Upper lobe of right lung (tissue), 1 donor: ENCODE measurements around the gene PRSS38. TPM values are rescaled to one million over a fixed set of nuclear protein-coding genes. Genes with fewer than 3 reads are reported as not detected.
A peak's percentile ranks its signal among the peaks of the same experiment; 100 is the strongest.
"Not testable (repeated sequence)": the region's sequence is repeated elsewhere in the genome, so short reads cannot be mapped to it uniquely, and the experiment has no call there.

Experiments
- ATAC-seq: fragments of 200-7000 bp; cut with Tn5 transposase; one replicate; pipeline ENCODE4 v1.9.1; 2020; ENCODE audit warnings: mild to moderate bottlenecking, moderate library complexity
- DNase-seq: peaks from one replicate; pipeline ENCODE4 v3.0.0-alpha.2; 2020
- H3K27ac ChIP-seq: fragments of 200-600 bp; one replicate; pipeline ENCODE4 v1.8.0; 2022
- H3K27me3 ChIP-seq: fragments of 200-600 bp; one replicate; pipeline ENCODE4 v1.8.0; 2022; ENCODE audit warnings: mild to moderate bottlenecking
- H3K36me3 ChIP-seq: fragments of 200-600 bp; one replicate; pipeline ENCODE4 v1.8.0; 2022
- H3K4me1 ChIP-seq: fragments of 200-600 bp; one replicate; pipeline ENCODE4 v1.8.0; 2022
- H3K4me3 ChIP-seq: fragments of 200-600 bp; one replicate; pipeline ENCODE4 v1.8.0; 2022; ENCODE audit warnings: mild to moderate bottlenecking
- H3K9me3 ChIP-seq: fragments of 200-600 bp; one replicate; pipeline ENCODE4 v1.8.0; 2022
- CTCF ChIP-seq: fragments of 200-600 bp; IDR thresholded peaks from one replicate; pipeline ENCODE4 v1.8.0; 2022; ENCODE audit warnings: antibody characterized with exemption
- intact Hi-C: fragments of 100-400 bp; cut with DNase I; formaldehyde crosslinking; loops from one replicate; pipeline ENCODE4 v1.11.0; 2022
- total RNA-seq: library from RNA; stranded (reverse); fragmentation: NEBNext Ultra II Directional; extraction: Animal tissue kit (Norgen Biotek cat#: 25700); gene quantifications from one replicate; pipeline ENCODE4 v1.2.1, GENCODE V29; 2021
- donor health status: DM: no; HTN: yes; CAD: no; lungs with severe emphysema.

Gene PRSS38
- total RNA-seq, 1 donor from 2014 or later = not detected

GRCh38 chr1:227845519-227845918 is 30.0 kb downstream of the PRSS38 start:
- no peak for DNase-seq
- Histone ChIP-seq H3K9me3 (no peaks in the 10 kb centered on the region), H3K4me1 (no peaks in the 10 kb centered on the region), H3K27me3 (peaks cover 5% of the 10 kb centered on the region), H3K36me3 (no peaks in the 10 kb centered on the region), H3K27ac (no peak overlapping the region), H3K4me3 (no peak overlapping the region)
- no peak for TF ChIP-seq CTCF
- intact Hi-C loops = no loop called here
- ATAC-seq = peak; percentile 33

- Histone ChIP-seq H3K27ac (no peak overlapping the region), H3K27me3 (peaks cover 5% of the 10 kb centered on the region), H3K4me1 (no peaks in the 10 kb centered on the region), H3K36me3 (no peaks in the 10 kb centered on the region), H3K9me3 (no peaks in the 10 kb centered on the region), H3K4me3 (no peak overlapping the region)
- intact Hi-C loops = no loop called here
- no peak for TF ChIP-seq CTCF
- ATAC-seq (no peak), DNase-seq (no peak)
These were observed 30.9 kb downstream of the PRSS38 start for GRCh38 chr1:227846265-227846858.

- H3K4me3 ChIP-seq, intact Hi-C loops, H3K4me1 ChIP-seq, ATAC-seq, DNase-seq, H3K27ac ChIP-seq, H3K36me3 ChIP-seq, H3K27me3 ChIP-seq, H3K9me3 ChIP-seq: not testable (repeated sequence)
These were observed 31.6 kb downstream of the PRSS38 start for GRCh38 chr1:227847046-227847445.

- H3K27me3 ChIP-seq = peaks cover 5% of the 10 kb centered on the region
- H3K27ac ChIP-seq = no peak overlapping the region
- DNase-seq (no peak), ATAC-seq (no peak)
- H3K9me3 ChIP-seq = no peaks in the 10 kb centered on the region
- H3K4me3 ChIP-seq = no peak overlapping the region
- intact Hi-C loops = no loop called here
- no peaks in the 10 kb centered on the region for H3K4me1 ChIP-seq
- H3K36me3 ChIP-seq = no peaks in the 10 kb centered on the region
- no peak for TF ChIP-seq CTCF
These were observed 33.0 kb downstream of the PRSS38 start for GRCh38 chr1:227848430-227848932.

- DNase-seq (no peak), ATAC-seq (no peak)
- H3K27ac ChIP-seq = no peak overlapping the region
- no peak for TF ChIP-seq CTCF
- H3K27me3 ChIP-seq = peaks cover 5% of the 10 kb centered on the region
- H3K4me1 ChIP-seq = no peaks in the 10 kb centered on the region
- H3K36me3 ChIP-seq = no peaks in the 10 kb centered on the region
- no peak overlapping the region for H3K4me3 ChIP-seq
- H3K9me3 ChIP-seq = no peaks in the 10 kb centered on the region
- intact Hi-C loops = no loop called here
These were observed 33.8 kb downstream of the PRSS38 start for GRCh38 chr1:227849251-227849650.

GRCh38 chr1:227854189-227854588 is 38.7 kb downstream of the PRSS38 start:
- Histone ChIP-seq H3K4me1 (no peaks in the 10 kb centered on the region), H3K4me3 (no peak overlapping the region), H3K36me3 (no peaks in the 10 kb centered on the region), H3K27ac (no peak overlapping the region), H3K9me3 (no peaks in the 10 kb centered on the region), H3K27me3 (no peaks in the 10 kb centered on the region)
- DNase-seq (no peak), ATAC-seq (no peak)
- intact Hi-C loops = no loop called here
- TF ChIP-seq CTCF = no peak
